ENCODE measurements around the gene CELF3.
"Not testable (repeated sequence)": the region's sequence is repeated elsewhere in the genome, so short reads cannot be mapped to it uniquely, and the experiment has no call there.

DNA sequence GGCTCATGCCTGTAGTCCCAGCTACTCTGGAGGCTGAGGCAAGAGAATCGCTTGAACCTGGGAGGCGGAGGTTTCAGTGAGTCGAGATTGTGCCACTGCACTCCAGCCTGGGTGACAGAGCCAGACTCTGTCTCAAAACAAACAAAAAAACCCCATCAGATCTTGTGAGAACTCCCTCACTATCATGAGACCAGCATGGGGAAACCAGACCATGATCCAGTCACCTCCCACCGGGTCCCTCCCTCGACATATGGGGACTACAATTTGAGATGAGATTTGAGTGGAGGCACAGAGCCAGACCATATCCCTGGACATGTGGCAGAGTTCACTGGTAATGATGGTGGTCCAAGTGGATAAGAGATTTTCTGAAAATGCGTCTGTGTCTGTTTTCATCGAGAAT lies 33.7 kb downstream of the CELF3 start:
- TF ChIP-seq, protein P1, sequence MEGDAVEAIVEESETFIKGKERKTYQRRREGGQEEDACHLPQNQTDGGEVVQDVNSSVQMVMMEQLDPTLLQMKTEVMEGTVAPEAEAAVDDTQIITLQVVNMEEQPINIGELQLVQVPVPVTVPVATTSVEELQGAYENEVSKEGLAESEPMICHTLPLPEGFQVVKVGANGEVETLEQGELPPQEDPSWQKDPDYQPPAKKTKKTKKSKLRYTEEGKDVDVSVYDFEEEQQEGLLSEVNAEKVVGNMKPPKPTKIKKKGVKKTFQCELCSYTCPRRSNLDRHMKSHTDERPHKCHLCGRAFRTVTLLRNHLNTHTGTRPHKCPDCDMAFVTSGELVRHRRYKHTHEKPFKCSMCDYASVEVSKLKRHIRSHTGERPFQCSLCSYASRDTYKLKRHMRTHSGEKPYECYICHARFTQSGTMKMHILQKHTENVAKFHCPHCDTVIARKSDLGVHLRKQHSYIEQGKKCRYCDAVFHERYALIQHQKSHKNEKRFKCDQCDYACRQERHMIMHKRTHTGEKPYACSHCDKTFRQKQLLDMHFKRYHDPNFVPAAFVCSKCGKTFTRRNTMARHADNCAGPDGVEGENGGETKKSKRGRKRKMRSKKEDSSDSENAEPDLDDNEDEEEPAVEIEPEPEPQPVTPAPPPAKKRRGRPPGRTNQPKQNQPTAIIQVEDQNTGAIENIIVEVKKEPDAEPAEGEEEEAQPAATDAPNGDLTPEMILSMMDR (conservative IDR thresholded peaks at IDR 0.05; ENCODE audit: low read depth, low read length): not testable (repeated sequence)
- not testable (repeated sequence) for TF ChIP-seq EZH2phosphoT487 (IDR thresholded peaks at IDR 0.05; ENCODE audit: borderline replicate concordance, low read length); EZH2 (IDR thresholded peaks at IDR 0.05; ENCODE audit: low read length, unreplicated experiment)

Data from PC-3 (cell line).